Activated CD8-positive, alpha-beta memory T cell treated with anti-CD3 and anti-CD28 coated beads, Interleukin-2, amount 50 U/mL, for 4 hours (primary cell): ENCODE data around the gene HLA-A.
"Not testable (repeated sequence)": the region's sequence is repeated elsewhere in the genome, so short reads cannot be mapped to it uniquely, and the experiment has no call there.

Experiments
- DNase-seq: peaks from one replicate; pipeline ENCODE4 v3.0.0-alpha.2; 2020

Gene HLA-A

GRCh38 chr6:29942275-29943052 is at the start of gene HLA-A:
Gene HLA-A (plus strand): TSS chr6:29942532. CDS start chr6:29942554, 22 bp downstream.
- DNase-seq, result peak; percentile 92

- DNase-seq, result no peak
These were observed 49.6 kb upstream of the HLA-A start for GRCh38 chr6:29892696-29893095.

- no peak for DNase-seq
These were observed 43.1 kb upstream of the HLA-A start for GRCh38 chr6:29899281-29899680.

- DNase-seq, result no peak
These were observed 37.0 kb upstream of the HLA-A start for GRCh38 chr6:29905286-29905685.

- no peak for DNase-seq
These were observed 34.5 kb upstream of the HLA-A start for GRCh38 chr6:29907637-29908340.

- DNase-seq, result no peak
These were observed 34.0 kb upstream of the HLA-A start for GRCh38 chr6:29908341-29908662.

- DNase-seq, result no peak
These were observed 33.6 kb upstream of the HLA-A start for GRCh38 chr6:29908710-29909109.

- no peak for DNase-seq
These were observed 32.3 kb upstream of the HLA-A start for GRCh38 chr6:29909985-29910384.

- no peak for DNase-seq
These were observed 29.5 kb upstream of the HLA-A start for GRCh38 chr6:29912840-29913239.

- DNase-seq, result no peak
These were observed 25.6 kb upstream of the HLA-A start for GRCh38 chr6:29916741-29917140.

- no peak for DNase-seq
These were observed 24.5 kb upstream of the HLA-A start for GRCh38 chr6:29917857-29918256.

GRCh38 chr6:29919506-29920445 is 22.6 kb upstream of the HLA-A start:
- DNase-seq, result no peak

GRCh38 chr6:29924287-29924686 is 18.0 kb upstream of the HLA-A start:
- no peak for DNase-seq

- DNase-seq, result no peak
These were observed 17.6 kb upstream of the HLA-A start for GRCh38 chr6:29924731-29925130.

- no peak for DNase-seq
These were observed 17.0 kb upstream of the HLA-A start for GRCh38 chr6:29925321-29925720.

- no peak for DNase-seq
These were observed 16.5 kb upstream of the HLA-A start for GRCh38 chr6:29925727-29926412.

GRCh38 chr6:29926413-29927274 is 15.7 kb upstream of the HLA-A start:
- peak; percentile 71 for DNase-seq

GRCh38 chr6:29927275-29927569 is 15.1 kb upstream of the HLA-A start:
- no peak for DNase-seq

- no peak for DNase-seq
These were observed 14.4 kb upstream of the HLA-A start for GRCh38 chr6:29927841-29928388.

GRCh38 chr6:29930047-29930446 is 12.3 kb upstream of the HLA-A start:
- DNase-seq, result not testable (repeated sequence)

- no peak for DNase-seq
These were observed 8.4 kb upstream of the HLA-A start for GRCh38 chr6:29933955-29934354.
